Measurements from ENCODE around the gene ILKAP. TPM values are rescaled to one million over a fixed set of nuclear protein-coding genes. Genes with fewer than 3 reads are reported as not detected.

ILKAP gene
- total RNA-seq, 1 donor from 2014 or later, result 14.2 TPM

DNA sequence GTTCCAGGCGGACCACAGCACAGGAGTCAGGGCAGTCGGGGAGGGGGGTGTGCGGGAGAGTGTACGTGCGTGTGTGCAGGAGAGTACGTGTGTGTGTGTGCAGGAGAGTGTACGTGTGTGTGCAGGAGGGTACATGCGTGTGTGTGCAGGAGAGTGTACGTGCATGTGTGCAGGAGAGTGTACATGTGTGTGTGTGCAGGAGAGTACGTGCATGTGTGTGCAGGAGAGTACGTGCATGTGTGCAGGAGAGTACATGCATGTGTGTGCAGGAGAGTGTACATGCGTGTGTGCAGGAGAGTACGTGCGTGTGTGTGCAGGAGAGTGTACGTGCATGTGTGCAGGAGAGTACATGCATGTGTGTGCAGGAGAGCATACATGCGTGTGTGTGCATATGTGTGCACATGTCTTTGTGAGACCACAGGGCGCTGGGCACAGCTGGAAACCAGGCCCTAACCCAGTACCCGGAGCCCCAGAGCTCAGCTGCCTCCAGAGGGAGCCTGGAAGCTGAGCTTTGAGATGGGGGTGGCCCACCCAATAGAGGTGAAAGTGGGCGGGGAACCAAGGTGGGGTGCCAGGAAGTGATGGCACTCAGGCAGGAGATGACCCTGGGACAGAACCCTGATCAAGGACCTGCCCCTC lies 78.9 kb downstream of the ILKAP start:
- no peak for DNase-seq (ENCODE audit: low spot score)

GRCh38 chr2:238123991-238124470 lies 79.5 kb downstream of the ILKAP start:
- DNase-seq (ENCODE audit: low spot score), result no peak

- DNase-seq (ENCODE audit: low spot score), result no peak
Observed at GRCh38 chr2:238123218-238123971, 80.1 kb downstream of the ILKAP start.

DNA sequence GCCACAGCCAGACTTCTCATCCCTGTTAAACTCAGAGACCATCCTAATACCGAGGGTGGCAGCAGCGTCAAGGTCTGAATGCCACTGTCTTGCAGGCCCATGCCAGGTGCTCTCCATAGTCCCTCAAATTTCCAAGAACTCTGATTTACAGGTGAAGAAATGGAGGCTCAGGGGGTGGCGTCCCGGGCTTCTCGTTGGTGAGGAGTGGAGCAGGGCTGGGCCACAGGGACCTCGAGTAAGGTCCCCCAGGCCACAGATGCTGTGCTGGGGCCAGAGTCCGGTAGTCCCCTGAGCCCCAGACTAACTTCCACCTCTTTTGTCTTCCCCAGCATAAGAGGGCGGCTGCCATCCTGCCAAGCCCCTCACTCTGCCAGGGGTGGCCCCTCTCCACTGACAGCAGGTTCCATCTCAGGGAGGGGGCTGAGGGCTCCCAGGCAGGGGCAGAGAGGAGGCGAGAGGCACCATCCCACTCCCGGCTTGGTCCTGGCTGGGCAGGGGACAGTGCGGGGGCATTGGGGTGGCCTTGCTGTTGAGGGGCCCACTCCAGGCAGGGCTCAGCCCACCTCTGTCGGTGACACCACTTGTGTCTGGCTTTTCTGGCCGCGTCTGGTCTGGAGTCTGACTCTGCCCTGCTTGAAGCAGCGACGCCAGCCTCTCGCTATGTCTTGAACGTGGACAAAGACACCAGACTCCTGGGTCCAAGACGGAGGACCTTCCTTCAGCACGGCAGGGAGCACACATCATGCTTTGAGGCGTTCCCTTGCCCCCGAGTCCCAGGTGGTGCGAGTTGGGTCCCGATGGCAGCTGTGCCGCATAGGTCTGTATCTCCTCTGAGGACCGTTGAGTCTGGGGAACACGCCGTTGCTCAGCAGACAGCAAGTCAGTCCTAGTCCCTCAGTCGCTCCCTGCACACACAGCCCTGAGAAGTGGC lies 80.9 kb downstream of the ILKAP start:
- DNase-seq (ENCODE audit: low spot score), result no peak

- DNase-seq (ENCODE audit: low spot score), result no peak
Observed at GRCh38 chr2:238121511-238122286, 81.8 kb downstream of the ILKAP start.

- peak; percentile 33 for DNase-seq (ENCODE audit: low spot score)
Observed at GRCh38 chr2:238120463-238121298, 82.8 kb downstream of the ILKAP start.

Other genes with a start within 250 kb of the ILKAP start
- gene UBE2F, start 236.7 kb downstream of the ILKAP start, total RNA-seq (ENCODE audit: insufficient read depth, low replicate concordance), result 115 TPM
- 14.0 TPM for gene SCLY, start 142.7 kb downstream of the ILKAP start, total RNA-seq (ENCODE audit: insufficient read depth, low replicate concordance)
- 5.5 TPM for gene ESPNL, start 103.4 kb downstream of the ILKAP start, total RNA-seq (ENCODE audit: insufficient read depth, low replicate concordance)
- gene KLHL30, start 65.0 kb downstream of the ILKAP start, total RNA-seq (ENCODE audit: insufficient read depth, low replicate concordance), result 5.1 TPM
- 4.3 TPM for gene ERFE, start 44.7 kb downstream of the ILKAP start, total RNA-seq (ENCODE audit: insufficient read depth, low replicate concordance)
- 1.2 TPM for gene HES6, start 36.3 kb upstream of the ILKAP start, total RNA-seq (ENCODE audit: insufficient read depth, low replicate concordance)
- 11.3 TPM for gene PER2, start 84.9 kb upstream of the ILKAP start, total RNA-seq (ENCODE audit: insufficient read depth, low replicate concordance)
- gene TRAF3IP1, start 116.8 kb upstream of the ILKAP start, total RNA-seq (ENCODE audit: insufficient read depth, low replicate concordance), result 6.0 TPM
- gene ASB1, start 223.2 kb upstream of the ILKAP start, total RNA-seq (ENCODE audit: insufficient read depth, low replicate concordance), result 20.7 TPM